KMS-11 (cell line): ENCODE measurements around the gene GPN2.

Experiments used
- H2AFZ ChIP-seq: fragments of 200-600 bp; sonication (generic); 2 replicates; pipeline ENCODE4 v1.6.1; 2016; ENCODE audit warnings: antibody characterized with exemption, mixed run types, low read depth
- H3K27ac ChIP-seq: fragments of 200-600 bp; sonication (generic); 2 replicates; pipeline ENCODE4 v1.6.1; 2016; ENCODE audit warnings: mild to moderate bottlenecking, mixed run types
- H3K27me3 ChIP-seq: fragments of 200-600 bp; sonication (generic); 2 replicates; pipeline ENCODE4 v1.6.1; 2017; ENCODE audit warnings: mild to moderate bottlenecking, low read depth, mixed run types, moderate library complexity; ENCODE audit not compliant: insufficient read depth
- H3K36me3 ChIP-seq: fragments of 200-600 bp; sonication (generic); 2 replicates; pipeline ENCODE4 v1.6.1; 2017; ENCODE audit warnings: mild to moderate bottlenecking, mixed run types; ENCODE audit not compliant: insufficient read depth
- H3K4me1 ChIP-seq: fragments of 200-600 bp; sonication (generic); 2 replicates; pipeline ENCODE4 v1.6.1; 2016; ENCODE audit warnings: mild to moderate bottlenecking, low read depth, mixed run types; ENCODE audit not compliant: poor library complexity, severe bottlenecking
- H3K4me2 ChIP-seq: fragments of 200-600 bp; sonication (generic); 2 replicates; pipeline ENCODE4 v1.7.0; 2016; ENCODE audit warnings: mild to moderate bottlenecking, mixed run types
- H3K4me3 ChIP-seq: fragments of 200-600 bp; sonication (generic); IDR thresholded peaks from 2 replicates; pipeline ENCODE4 v1.6.1; 2017; ENCODE audit warnings: low read depth, low read length, mixed read lengths; ENCODE audit not compliant: insufficient read depth
- H3K79me2 ChIP-seq: fragments of 200-600 bp; sonication (generic); 2 replicates; pipeline ENCODE4 v1.6.1; 2016; ENCODE audit warnings: low read depth, mixed run types; ENCODE audit not compliant: insufficient read depth
- H3K9ac ChIP-seq: fragments of 200-600 bp; sonication (generic); 2 replicates; pipeline ENCODE4 v1.6.1; 2016; ENCODE audit warnings: mild to moderate bottlenecking, mixed run types
- H4K20me1 ChIP-seq: fragments of 200-600 bp; sonication (generic); 2 replicates; pipeline ENCODE4 v1.6.1; 2016; ENCODE audit warnings: mild to moderate bottlenecking, mixed run types; ENCODE audit not compliant: insufficient read depth
- CTCF ChIP-seq: fragments of 200-600 bp; sonication (generic); conservative IDR thresholded peaks from 2 replicates; pipeline ENCODE4 v1.6.1; 2017; ENCODE audit warnings: low read depth, mild to moderate bottlenecking, antibody characterized with exemption, low read length, moderate library complexity, mixed read lengths

Gene GPN2

DNA sequence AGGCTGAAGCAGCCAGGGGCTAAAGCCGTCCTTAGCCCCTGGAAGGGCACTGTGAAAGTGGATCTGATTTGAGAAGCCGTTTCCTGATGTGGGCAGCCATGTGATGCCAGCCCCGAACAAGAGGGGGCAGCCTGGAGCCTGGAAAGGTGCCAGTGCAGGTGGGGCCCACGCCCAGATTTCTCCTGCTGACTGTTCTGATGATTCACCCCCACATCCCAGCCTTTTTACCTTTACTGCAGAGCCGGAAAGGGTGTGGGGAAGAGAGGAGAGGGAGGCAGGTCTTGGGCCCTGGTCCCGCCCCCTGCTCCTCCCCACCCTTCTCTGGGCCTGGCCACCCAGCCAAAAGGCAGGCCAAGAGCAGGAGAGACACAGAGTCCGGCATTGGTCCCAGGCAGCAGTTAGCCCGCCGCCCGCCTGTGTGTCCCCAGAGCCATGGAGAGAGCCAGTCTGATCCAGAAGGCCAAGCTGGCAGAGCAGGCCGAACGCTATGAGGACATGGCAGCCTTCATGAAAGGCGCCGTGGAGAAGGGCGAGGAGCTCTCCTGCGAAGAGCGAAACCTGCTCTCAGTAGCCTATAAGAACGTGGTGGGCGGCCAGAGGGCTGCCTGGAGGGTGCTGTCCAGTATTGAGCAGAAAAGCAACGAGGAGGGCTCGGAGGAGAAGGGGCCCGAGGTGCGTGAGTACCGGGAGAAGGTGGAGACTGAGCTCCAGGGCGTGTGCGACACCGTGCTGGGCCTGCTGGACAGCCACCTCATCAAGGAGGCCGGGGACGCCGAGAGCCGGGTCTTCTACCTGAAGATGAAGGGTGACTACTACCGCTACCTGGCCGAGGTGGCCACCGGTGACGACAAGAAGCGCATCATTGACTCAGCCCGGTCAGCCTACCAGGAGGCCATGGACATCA lies 27.1 kb downstream of the GPN2 start, which contains the start of gene SFN:
SFN (plus strand) TSS at position 369 of the 904 bp plus-strand sequence; CDS start at position 433, 64 bp downstream.
- TF ChIP-seq CTCF, result peak; percentile 46; the same call in 1 of the 2 replicates
- no peaks in the 10 kb centered on the region for H4K20me1 ChIP-seq
- H3K9ac ChIP-seq, result peak within 1 kb of the TSS; percentile 96; the same call in 1 of the 2 replicates
- H3K4me3 ChIP-seq, result no peak within 1 kb of the TSS
- H3K27ac ChIP-seq, result peak within 1 kb of the TSS; percentile 98; the same call in 1 of the 2 replicates
- H3K4me2 ChIP-seq, result peak within 1 kb of the TSS; percentile 90
- peak within 1 kb of the TSS; percentile 92; the same call in 1 of the 2 replicates for H2AFZ ChIP-seq
- H3K36me3 ChIP-seq, result no peaks in the 10 kb centered on the region
- no peaks in the 10 kb centered on the region for H3K79me2 ChIP-seq
- peaks cover 14% of the 10 kb centered on the region for H3K4me1 ChIP-seq
- H3K27me3 ChIP-seq, result no peaks in the 10 kb centered on the region

DNA sequence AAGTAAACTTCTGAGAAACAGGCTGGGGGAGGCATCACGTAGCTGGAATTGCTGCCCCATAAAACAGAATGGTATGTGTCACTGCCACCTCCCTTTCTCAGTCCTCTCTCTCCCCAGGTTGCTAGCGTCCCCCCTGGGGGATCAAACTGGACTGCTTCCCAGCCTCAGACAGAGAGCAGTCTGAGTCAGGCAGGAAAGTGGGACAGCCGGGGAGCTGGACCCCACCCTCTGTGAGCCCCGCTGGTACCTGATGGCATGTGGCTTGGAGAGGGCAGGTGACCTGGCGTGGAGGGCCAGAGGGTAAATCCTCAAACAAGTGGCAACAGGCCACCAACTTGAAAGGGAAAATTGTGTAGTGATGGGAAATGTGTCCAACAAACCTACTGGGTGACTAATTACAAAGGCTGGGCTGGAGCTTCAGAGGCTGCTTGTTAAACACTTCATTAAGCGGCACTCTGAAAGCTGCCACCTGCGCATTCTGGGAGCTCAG lies 28.1 kb downstream of the GPN2 start:
- no peak for TF ChIP-seq CTCF
- Histone ChIP-seq H4K20me1 (no peaks in the 10 kb centered on the region), H3K4me1 (peaks cover 14% of the 10 kb centered on the region), H3K4me3 (no peak overlapping the region), H3K79me2 (no peaks in the 10 kb centered on the region), H3K36me3 (no peaks in the 10 kb centered on the region), H3K27ac (no peak overlapping the region), H2AFZ (no peak overlapping the region), H3K4me2 (no peak overlapping the region), H3K27me3 (no peaks in the 10 kb centered on the region), H3K9ac (no peak overlapping the region)

- no peak overlapping the region for H3K27ac ChIP-seq
- no peaks in the 10 kb centered on the region for H4K20me1 ChIP-seq
- no peak overlapping the region for H3K4me3 ChIP-seq
- H3K36me3 ChIP-seq, result no peaks in the 10 kb centered on the region
- H3K27me3 ChIP-seq, result no peaks in the 10 kb centered on the region
- peaks cover 14% of the 10 kb centered on the region for H3K4me1 ChIP-seq
- no peaks in the 10 kb centered on the region for H3K79me2 ChIP-seq
- H2AFZ ChIP-seq, result no peak overlapping the region
- no peak overlapping the region for H3K9ac ChIP-seq
- no peak for TF ChIP-seq CTCF
- no peak overlapping the region for H3K4me2 ChIP-seq
These were observed 28.8 kb downstream of the GPN2 start for GRCh38 chr1:26861286-26861701.

- peaks cover 8% of the 10 kb centered on the region for H3K4me1 ChIP-seq
- no peaks in the 10 kb centered on the region for H4K20me1 ChIP-seq
- no peak for TF ChIP-seq CTCF
- no peaks in the 10 kb centered on the region for H3K79me2 ChIP-seq
- no peak overlapping the region for H3K9ac ChIP-seq
- no peaks in the 10 kb centered on the region for H3K36me3 ChIP-seq
- no peak overlapping the region for H2AFZ ChIP-seq
- no peak overlapping the region for H3K4me3 ChIP-seq
- H3K27ac ChIP-seq, result no peak overlapping the region
- H3K4me2 ChIP-seq, result no peak overlapping the region
- no peaks in the 10 kb centered on the region for H3K27me3 ChIP-seq
These were observed 31.0 kb downstream of the GPN2 start for GRCh38 chr1:26858891-26859640.
